ENCODE data around the gene TNFAIP3. TPM values are rescaled to one million over a fixed set of nuclear protein-coding genes. Genes with fewer than 3 reads are reported as not detected.

TNFAIP3 gene
- total RNA-seq (2022; extraction: Qiagen RNA extraction; ENCODE audit: low read depth) = 11.3 to 19.9 TPM (median 12.3 TPM) in 5 replicates

GRCh38 chr6:137866914-137867684, at the start of gene TNFAIP3:
Gene TNFAIP3 (plus strand): TSS chr6:137867259. CDS start chr6:137871228, 3,969 bp downstream.

Other genes with a start within 250 kb of the TNFAIP3 start
- 49.6 to 87.5 TPM (median 86.2 TPM) in 5 replicates for gene PERP, start 240.2 kb downstream of the TNFAIP3 start, total RNA-seq (2022; extraction: Qiagen RNA extraction; ENCODE audit: low read depth)